ENCODE results near the gene GMCL2.

Gene GMCL2, protein sequence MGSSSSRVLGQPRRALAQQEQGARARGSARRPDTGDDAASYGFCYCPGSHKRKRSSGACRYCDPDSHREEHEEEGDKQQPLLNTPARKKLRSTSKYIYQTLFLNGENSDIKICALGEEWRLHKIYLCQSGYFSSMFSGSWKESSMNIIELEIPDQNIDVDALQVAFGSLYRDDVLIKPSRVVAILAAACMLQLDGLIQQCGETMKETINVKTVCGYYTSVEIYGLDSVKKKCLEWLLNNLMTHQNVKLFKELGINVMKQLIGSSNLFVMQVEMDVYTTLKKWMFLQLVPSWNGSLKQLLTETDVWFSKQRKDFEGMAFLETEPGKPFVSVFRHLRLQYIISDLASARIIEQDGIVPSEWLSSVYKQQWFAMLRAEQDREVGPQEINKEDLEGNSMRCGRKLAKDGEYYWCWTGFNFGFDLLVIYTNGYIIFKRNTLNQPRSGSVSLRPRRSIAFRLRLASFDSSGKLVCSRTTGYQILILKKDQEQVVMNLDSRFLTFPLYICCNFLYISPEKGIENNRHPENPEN

DNA sequence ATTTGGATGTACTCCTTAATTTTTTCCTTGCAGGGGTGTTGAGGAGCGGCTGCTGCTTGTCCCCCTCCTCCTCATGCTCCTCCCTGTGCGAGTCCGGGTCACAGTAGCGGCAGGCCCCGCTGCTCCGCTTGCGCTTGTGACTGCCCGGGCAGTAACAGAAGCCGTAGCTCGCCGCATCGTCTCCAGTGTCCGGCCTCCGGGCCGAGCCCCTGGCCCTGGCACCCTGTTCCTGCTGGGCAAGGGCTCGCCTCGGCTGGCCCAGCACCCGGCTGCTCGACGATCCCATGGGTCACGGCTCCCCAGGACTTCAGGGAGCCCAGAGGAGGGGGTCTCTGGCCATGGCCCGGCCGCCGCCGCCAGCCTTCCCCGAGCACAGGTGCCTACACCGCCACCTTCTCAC lies at the start of gene GMCL2:
GMCL2 (minus strand) TSS at position 358 of the 400 bp plus-strand sequence; CDS start at position 286, 72 bp downstream.
- H3K36me3 ChIP-seq (ENCODE audit: control insufficient read depth, insufficient read depth, low read length), result no peaks in the 10 kb centered on the region
- H3K4me3 ChIP-seq (ENCODE audit: low read depth, low read length), result peak within 1 kb of the TSS; percentile 22
- H3K9ac ChIP-seq (ENCODE audit: low read depth, low read length), result no peak within 1 kb of the TSS
- H3K27me3 ChIP-seq (ENCODE audit: control insufficient read depth, insufficient read depth, low read length), result peaks cover 8% of the 10 kb centered on the region
- no peaks in the 10 kb centered on the region for H3K9me3 ChIP-seq (ENCODE audit: control insufficient read depth, insufficient read depth, low read length)
- no peaks in the 10 kb centered on the region for H3K4me1 ChIP-seq (ENCODE audit: control insufficient read depth, insufficient read depth, low read length)

DNA sequence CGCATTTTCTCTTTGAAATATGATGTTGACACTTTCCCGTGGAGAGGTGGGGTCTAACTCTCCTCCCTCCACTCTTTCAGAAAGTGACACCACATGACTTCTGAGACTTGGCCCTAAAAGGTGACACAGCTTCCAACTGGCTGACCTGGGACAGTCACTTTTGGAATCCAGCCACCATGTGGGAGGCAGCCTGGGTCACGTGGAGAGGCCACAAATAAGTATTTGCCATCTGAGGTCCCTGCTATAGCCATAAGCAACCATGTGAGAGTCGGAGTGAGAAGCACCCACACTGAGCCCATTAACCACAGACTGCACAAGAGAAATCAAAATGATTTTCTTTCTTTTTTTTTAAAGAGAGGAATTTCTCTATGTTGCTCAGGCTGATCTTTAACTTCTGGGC lies 49.5 kb upstream of the GMCL2 start:
- Histone ChIP-seq H3K9ac (ENCODE audit: low read depth, low read length) (no peak overlapping the region), H3K4me1 (ENCODE audit: control insufficient read depth, insufficient read depth, low read length) (peaks cover 3% of the 10 kb centered on the region), H3K4me3 (ENCODE audit: low read depth, low read length) (no peak overlapping the region), H3K9me3 (ENCODE audit: control insufficient read depth, insufficient read depth, low read length) (no peaks in the 10 kb centered on the region), H3K36me3 (ENCODE audit: control insufficient read depth, insufficient read depth, low read length) (no peaks in the 10 kb centered on the region), H3K27me3 (ENCODE audit: control insufficient read depth, insufficient read depth, low read length) (no peaks in the 10 kb centered on the region)

DNA sequence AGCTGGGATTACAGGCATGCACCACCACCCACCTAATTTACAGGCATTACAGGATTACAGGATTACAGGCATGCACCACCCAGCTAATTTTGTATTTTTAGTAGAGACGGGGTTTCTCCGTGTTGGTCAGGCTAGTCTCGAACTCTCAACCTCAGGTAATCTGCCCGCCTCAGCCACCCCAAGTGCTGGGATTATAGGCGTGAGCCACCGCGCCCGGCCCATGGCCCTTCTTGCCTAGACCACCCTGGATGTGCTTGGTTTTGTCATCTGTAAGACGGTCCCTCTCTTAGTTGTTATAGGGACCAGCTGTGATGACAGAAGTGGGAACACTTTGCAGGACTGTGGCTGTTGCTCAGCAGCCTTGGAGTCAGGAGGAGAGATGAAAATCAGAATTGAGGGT lies 49.0 kb upstream of the GMCL2 start:
- Histone ChIP-seq H3K4me3 (ENCODE audit: low read depth, low read length) (no peak overlapping the region), H3K27me3 (ENCODE audit: control insufficient read depth, insufficient read depth, low read length) (no peaks in the 10 kb centered on the region), H3K4me1 (ENCODE audit: control insufficient read depth, insufficient read depth, low read length) (peaks cover 3% of the 10 kb centered on the region), H3K36me3 (ENCODE audit: control insufficient read depth, insufficient read depth, low read length) (no peaks in the 10 kb centered on the region), H3K9me3 (ENCODE audit: control insufficient read depth, insufficient read depth, low read length) (no peaks in the 10 kb centered on the region), H3K9ac (ENCODE audit: low read depth, low read length) (no peak overlapping the region)

DNA sequence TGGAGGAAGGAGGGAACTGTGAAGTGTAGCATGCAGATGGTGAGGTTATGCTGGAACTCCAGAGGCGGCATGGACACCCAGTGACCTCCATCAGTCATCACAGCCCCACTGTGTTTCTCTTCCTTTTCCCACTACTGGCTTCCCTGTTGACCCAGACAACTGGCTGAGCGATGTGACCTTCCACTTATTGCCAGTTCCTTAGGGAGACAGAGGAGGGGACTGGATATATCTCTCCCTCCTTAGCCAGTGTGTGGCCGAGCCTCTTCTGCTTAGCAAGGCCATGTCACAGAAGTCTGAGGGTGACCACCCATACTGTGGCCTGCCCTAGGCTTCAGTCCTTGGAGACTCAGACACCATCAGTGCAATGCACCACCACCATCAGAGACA lies 48.4 kb upstream of the GMCL2 start:
- no peak overlapping the region for H3K4me3 ChIP-seq (ENCODE audit: low read depth, low read length)
- peaks cover 3% of the 10 kb centered on the region for H3K4me1 ChIP-seq (ENCODE audit: control insufficient read depth, insufficient read depth, low read length)
- no peaks in the 10 kb centered on the region for H3K27me3 ChIP-seq (ENCODE audit: control insufficient read depth, insufficient read depth, low read length)
- no peak overlapping the region for H3K9ac ChIP-seq (ENCODE audit: low read depth, low read length)
- no peaks in the 10 kb centered on the region for H3K36me3 ChIP-seq (ENCODE audit: control insufficient read depth, insufficient read depth, low read length)
- H3K9me3 ChIP-seq (ENCODE audit: control insufficient read depth, insufficient read depth, low read length), result no peaks in the 10 kb centered on the region

DNA sequence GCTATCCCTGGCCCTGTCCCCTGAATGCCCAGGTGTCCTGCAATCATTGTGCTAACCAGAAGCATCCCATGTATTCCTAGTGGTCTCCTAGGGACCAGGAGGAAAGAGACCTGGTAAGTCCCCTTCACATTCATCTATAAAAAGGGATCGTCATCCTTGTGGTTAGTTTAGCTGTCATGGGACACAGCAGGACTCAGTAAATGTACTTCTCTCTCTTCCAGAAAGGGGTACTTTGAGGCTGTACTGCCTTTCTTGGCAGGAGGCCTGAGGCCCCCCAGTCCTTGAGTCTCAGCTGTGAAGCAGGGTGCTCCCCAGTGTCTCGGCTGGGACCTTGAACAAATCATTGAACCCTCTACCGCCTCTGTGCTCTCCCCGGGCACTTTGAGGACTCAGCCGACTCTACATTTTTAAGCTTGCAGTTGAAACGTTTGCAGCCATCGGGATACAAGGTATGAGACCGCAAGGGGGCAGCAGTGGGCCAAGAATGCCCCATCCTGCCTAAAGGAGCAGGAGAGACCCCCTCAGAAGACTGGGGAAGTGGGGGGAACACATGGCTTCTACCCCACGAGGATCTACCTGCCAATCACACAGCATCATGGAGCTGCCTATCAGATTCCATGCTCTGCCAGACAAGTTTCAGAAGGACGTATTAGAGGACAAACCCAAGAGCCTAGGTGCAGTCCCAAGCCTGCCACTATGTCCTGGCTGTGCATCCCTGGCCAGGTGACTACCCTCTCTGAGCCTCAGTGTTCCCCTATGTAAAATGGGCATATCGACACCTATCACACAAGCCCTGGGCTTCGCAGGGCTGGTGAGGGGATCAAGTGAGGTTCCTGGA lies 47.8 kb upstream of the GMCL2 start:
- Histone ChIP-seq H3K27me3 (ENCODE audit: control insufficient read depth, insufficient read depth, low read length) (no peaks in the 10 kb centered on the region), H3K36me3 (ENCODE audit: control insufficient read depth, insufficient read depth, low read length) (peaks cover 2% of the 10 kb centered on the region), H3K4me1 (ENCODE audit: control insufficient read depth, insufficient read depth, low read length) (peaks cover 3% of the 10 kb centered on the region), H3K9me3 (ENCODE audit: control insufficient read depth, insufficient read depth, low read length) (no peaks in the 10 kb centered on the region), H3K9ac (ENCODE audit: low read depth, low read length) (no peak overlapping the region), H3K4me3 (ENCODE audit: low read depth, low read length) (no peak overlapping the region)

DNA sequence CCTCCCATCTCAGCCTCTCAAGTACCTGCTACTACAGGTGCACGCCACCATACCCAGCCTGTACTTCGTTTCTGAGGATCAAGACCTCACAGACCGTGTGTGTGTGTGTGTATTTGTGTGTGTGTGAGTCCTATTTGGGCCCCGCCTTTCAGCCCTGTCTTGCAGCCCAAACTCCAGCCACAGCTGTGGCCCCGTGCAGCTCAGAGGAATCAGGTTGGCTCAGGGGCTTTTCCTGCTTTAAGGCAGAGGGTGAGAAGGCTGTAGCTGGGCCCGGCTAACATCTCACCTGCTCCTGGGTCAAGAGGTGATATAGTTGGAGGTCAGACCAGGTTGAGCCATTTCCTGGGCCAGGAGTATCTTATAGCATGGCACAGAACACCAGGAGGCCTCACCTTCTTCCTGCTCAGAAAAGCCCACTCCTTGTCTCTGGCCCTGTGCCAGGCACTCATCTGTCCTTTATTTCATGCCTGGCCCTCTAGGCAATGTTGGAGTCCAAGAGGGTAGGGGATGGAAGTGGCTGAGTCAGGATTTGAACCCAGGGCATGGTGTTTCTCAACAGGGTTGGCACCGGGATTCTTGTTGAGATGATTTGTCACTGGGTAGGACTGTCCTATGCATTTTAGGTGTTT lies 47.1 kb upstream of the GMCL2 start:
- no peaks in the 10 kb centered on the region for H3K9me3 ChIP-seq (ENCODE audit: control insufficient read depth, insufficient read depth, low read length)
- peaks cover 3% of the 10 kb centered on the region for H3K4me1 ChIP-seq (ENCODE audit: control insufficient read depth, insufficient read depth, low read length)
- no peak overlapping the region for H3K9ac ChIP-seq (ENCODE audit: low read depth, low read length)
- H3K36me3 ChIP-seq (ENCODE audit: control insufficient read depth, insufficient read depth, low read length), result peaks cover 9% of the 10 kb centered on the region
- no peak overlapping the region for H3K4me3 ChIP-seq (ENCODE audit: low read depth, low read length)
- H3K27me3 ChIP-seq (ENCODE audit: control insufficient read depth, insufficient read depth, low read length), result no peaks in the 10 kb centered on the region

DNA sequence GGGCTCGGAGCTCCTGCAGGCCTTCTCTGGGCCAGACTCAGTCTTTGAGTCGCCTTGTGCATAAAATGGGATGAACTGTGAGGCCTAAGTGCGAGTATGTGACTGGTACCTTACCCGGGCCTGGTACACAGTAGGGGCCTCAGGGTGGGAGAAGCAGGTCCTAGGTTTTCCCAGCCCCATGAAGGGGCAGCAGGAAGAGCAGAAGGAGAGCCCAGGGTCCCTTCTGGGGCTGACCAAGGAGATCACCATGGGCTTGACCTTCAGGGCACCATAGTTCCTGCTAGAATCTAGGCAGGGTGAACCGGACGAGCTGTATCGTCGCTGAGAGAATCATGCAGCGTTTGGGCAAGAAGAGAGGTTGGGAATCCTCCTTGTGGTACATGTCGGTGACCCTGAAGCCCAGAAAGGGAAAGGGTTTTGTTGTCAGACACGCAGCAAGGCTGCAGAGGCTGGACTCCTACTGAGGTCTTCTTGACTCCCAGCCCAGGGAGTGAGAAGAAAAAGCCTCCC lies 45.8 kb upstream of the GMCL2 start:
- Histone ChIP-seq H3K9me3 (ENCODE audit: control insufficient read depth, insufficient read depth, low read length) (no peaks in the 10 kb centered on the region), H3K4me3 (ENCODE audit: low read depth, low read length) (peak overlapping the region; percentile 84), H3K36me3 (ENCODE audit: control insufficient read depth, insufficient read depth, low read length) (peaks cover 16% of the 10 kb centered on the region), H3K27me3 (ENCODE audit: control insufficient read depth, insufficient read depth, low read length) (no peaks in the 10 kb centered on the region), H3K4me1 (ENCODE audit: control insufficient read depth, insufficient read depth, low read length) (peaks cover 3% of the 10 kb centered on the region), H3K9ac (ENCODE audit: low read depth, low read length) (no peak overlapping the region)

DNA sequence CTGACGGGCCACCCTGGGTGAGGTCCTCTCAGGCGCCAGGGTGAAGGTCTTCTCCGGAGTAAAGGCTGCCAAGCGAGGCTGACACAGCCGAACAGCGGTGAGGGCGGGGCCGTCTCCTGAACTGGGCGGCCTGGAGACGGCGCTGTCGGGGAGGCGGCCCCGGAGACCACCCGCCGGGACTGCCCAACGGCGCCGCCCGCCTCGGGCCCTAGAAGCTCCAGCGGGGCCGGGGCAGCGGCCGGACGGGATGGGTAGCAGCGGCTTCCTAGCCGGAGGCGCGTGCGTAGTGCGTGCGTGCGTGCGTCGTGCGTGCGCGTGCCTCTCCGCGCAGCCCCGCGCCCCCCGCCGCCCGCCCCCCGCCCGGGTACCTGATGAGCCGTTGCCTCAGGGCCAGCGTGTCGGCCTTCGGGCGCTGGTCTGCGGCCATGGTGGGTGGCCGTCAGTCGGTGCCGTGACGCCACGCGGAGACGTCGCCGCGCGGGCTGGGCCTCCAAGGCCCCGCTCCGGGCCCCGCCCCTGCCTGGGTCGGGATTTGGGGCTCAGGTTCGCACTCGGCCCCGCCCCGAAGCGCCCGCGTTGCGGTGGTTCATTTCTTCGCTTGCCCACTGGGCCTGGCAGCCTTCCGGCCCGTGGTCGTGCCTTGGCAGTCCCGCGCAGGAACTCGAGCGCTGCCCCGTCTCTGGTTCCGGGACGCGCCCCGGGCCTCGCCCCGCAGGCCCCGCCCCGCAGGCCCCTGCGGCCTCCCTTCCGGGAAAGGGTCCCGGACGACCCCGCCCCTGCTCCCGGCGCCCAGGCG lies 45.2 kb upstream of the GMCL2 start, which contains the start of gene PHYKPL:
PHYKPL (minus strand) TSS at position 679 of the 796 bp plus-strand sequence; CDS start at position 427, 252 bp downstream.
- Histone ChIP-seq H3K36me3 (ENCODE audit: control insufficient read depth, insufficient read depth, low read length) (peaks cover 16% of the 10 kb centered on the region), H3K9ac (ENCODE audit: low read depth, low read length) (peak within 1 kb of the TSS; percentile 65), H3K9me3 (ENCODE audit: control insufficient read depth, insufficient read depth, low read length) (no peaks in the 10 kb centered on the region), H3K4me1 (ENCODE audit: control insufficient read depth, insufficient read depth, low read length) (peaks cover 3% of the 10 kb centered on the region), H3K27me3 (ENCODE audit: control insufficient read depth, insufficient read depth, low read length) (no peaks in the 10 kb centered on the region), H3K4me3 (ENCODE audit: low read depth, low read length) (peak within 1 kb of the TSS; percentile 84)

DNA sequence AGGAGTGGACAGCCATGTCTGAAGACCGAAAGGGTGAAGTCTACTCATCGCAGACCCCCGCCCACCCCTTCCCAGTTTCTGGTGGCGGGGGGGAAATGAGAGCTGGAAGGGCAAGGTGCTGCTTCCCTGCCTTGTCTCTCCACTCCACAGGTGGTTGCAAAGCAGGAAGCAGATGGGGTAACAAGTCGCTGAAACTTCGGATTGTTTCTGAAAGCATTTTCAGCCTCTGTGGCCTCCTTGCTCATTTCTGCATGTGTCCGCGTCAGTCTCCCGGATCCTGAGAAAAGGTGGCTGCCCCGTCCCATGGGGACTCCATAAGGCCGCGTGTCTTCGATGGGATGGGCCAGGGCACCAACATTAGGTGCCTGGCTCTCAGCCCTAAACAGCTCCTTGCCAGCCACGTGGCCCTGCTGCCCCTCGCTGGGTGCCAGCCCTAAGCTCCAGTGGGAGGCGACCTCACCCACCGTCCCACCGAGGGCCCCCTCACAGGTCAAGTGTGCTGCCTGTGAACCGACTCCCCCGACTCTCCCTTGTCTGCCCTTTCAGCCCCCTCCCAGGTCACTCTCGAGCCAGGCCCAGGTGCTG lies 44.5 kb upstream of the GMCL2 start:
- Histone ChIP-seq H3K36me3 (ENCODE audit: control insufficient read depth, insufficient read depth, low read length) (peaks cover 16% of the 10 kb centered on the region), H3K4me3 (ENCODE audit: low read depth, low read length) (peak overlapping the region; percentile 84)

DNA sequence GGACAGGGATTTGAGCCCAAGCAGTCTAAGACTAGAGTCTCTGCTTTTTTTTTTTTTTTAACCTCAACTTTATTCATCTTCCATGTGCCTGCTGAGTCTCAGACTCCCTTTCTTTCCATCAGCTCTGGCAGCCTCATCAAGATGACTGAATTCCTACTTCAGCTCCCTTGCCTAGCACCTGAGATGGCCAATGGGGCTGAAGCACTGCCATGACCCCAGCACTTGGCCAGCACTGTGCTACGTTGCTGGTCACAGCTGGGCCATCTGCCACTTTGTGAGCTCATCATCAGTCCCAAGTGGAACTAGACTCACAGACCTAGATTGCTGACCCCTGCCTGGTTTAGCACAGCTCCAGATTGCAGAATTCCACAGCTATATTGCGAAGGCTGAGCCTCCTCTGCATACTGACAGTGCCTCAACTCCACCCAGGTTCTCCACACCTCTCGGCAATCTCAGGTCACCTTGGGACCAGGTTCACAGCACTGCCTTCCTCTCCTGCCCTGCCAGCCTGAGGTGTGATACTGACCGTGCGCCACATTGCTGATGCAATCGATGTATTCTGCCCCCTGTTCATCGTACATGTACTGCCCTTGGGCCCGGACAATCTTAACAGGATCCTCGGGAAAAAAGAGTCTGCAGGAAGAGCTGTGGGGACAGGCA lies 43.8 kb upstream of the GMCL2 start:
- H3K36me3 ChIP-seq (ENCODE audit: control insufficient read depth, insufficient read depth, low read length), result peaks cover 16% of the 10 kb centered on the region
- H3K27me3 ChIP-seq (ENCODE audit: control insufficient read depth, insufficient read depth, low read length), result no peaks in the 10 kb centered on the region
- no peaks in the 10 kb centered on the region for H3K9me3 ChIP-seq (ENCODE audit: control insufficient read depth, insufficient read depth, low read length)
- H3K4me1 ChIP-seq (ENCODE audit: control insufficient read depth, insufficient read depth, low read length), result peaks cover 3% of the 10 kb centered on the region
- H3K9ac ChIP-seq (ENCODE audit: low read depth, low read length), result no peak overlapping the region
- H3K4me3 ChIP-seq (ENCODE audit: low read depth, low read length), result peak overlapping the region; percentile 84

More for the DNA sequence above, 44.5 kb upstream of the GMCL2 start:
- H3K9me3 ChIP-seq (ENCODE audit: control insufficient read depth, insufficient read depth, low read length), result no peaks in the 10 kb centered on the region
- peak overlapping the region; percentile 32 for H3K9ac ChIP-seq (ENCODE audit: low read depth, low read length)
- no peaks in the 10 kb centered on the region for H3K27me3 ChIP-seq (ENCODE audit: control insufficient read depth, insufficient read depth, low read length)
- peaks cover 3% of the 10 kb centered on the region for H3K4me1 ChIP-seq (ENCODE audit: control insufficient read depth, insufficient read depth, low read length)
